Muscle layer of colon (tissue), 2 donors: ENCODE data around the gene RPIA.
"Not testable (repeated sequence)": the region's sequence is repeated elsewhere in the genome, so short reads cannot be mapped to it uniquely, and the experiment has no call there.

Experiments
- H3K27ac ChIP-seq: one replicate; pipeline ENCODE4 v1.7.0; 2013; ENCODE audit warnings: low read depth, mild to moderate bottlenecking, low read length, moderate library complexity
- H3K27me3 ChIP-seq, 2 donors: one replicate each; pipeline ENCODE4 v1.7.0; 2013; ENCODE audit warnings: low read length in 2 of 2, mild to moderate bottlenecking in 2 of 2; ENCODE audit not compliant: insufficient read depth in 2 of 2, control insufficient read depth in 1 of 2
- H3K36me3 ChIP-seq: one replicate; pipeline ENCODE4 v1.7.0; 2013; ENCODE audit warnings: mild to moderate bottlenecking, low read length; ENCODE audit not compliant: insufficient read depth
- H3K4me1 ChIP-seq: one replicate; pipeline ENCODE4 v1.7.0; 2013; ENCODE audit warnings: mild to moderate bottlenecking, low read length; ENCODE audit not compliant: insufficient read depth
- H3K4me3 ChIP-seq, 2 donors: one replicate each; pipeline ENCODE4 v1.7.0; 2013; ENCODE audit warnings: low read length in 2 of 2, low read depth in 1 of 2, mild to moderate bottlenecking in 1 of 2, moderate library complexity in 1 of 2
- H3K9ac ChIP-seq: one replicate; pipeline ENCODE4 v1.7.0; 2013; ENCODE audit warnings: low read length
- H3K9me3 ChIP-seq: one replicate; pipeline ENCODE4 v1.7.0; 2013; ENCODE audit warnings: mild to moderate bottlenecking, low read length
- donor health status: abdominal sarcoma.
- donor health status: Adenocarcinoma of cecum.

RPIA gene

DNA sequence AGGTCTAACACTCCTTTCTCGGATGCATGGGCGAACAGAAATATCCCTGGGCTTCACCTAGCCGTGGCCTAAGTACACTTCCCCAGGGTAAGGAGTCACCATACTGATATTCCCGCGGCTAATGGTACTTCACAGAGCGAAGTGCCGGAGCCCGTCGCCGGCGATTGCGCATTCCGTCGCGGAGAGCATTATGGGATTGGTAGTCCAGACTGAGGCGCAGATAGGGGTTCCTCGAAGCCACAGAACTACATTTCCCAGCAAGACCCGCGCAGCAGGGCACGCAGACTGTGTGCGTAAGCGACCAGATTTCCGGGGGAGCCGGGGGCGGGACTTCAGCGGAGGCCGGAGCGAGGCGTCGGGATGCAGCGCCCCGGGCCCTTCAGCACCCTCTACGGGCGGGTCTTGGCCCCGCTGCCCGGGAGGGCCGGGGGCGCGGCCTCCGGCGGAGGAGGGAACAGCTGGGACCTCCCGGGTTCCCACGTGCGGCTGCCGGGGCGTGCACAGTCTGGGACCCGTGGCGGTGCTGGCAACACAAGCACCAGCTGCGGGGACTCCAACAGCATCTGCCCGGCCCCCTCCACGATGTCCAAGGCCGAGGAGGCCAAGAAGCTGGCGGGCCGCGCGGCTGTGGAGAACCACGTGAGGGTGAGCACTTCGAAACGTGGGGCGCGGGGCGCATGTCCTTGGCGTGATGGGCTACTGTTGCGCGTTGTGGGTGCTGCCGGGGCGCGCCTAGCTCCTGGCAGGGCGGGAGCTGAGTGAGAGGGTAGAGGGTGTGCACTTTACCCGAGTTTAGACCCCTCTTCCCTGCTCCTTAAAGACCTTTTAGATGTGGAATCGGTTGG, at the start of gene RPIA:
Gene RPIA (plus strand): TSS at position 335 of the 845 bp plus-strand sequence. CDS start 26 bp downstream, at position 361.
- H3K36me3 ChIP-seq, result no peaks in the 10 kb centered on the region
- peak within 1 kb of the TSS; percentile 78 for H3K9ac ChIP-seq
- H3K4me1 ChIP-seq, result peaks cover 19% of the 10 kb centered on the region
- no peaks in the 10 kb centered on the region for H3K27me3 ChIP-seq
- H3K4me3 ChIP-seq, result peak within 1 kb of the TSS; percentile 75 to 98
- no peaks in the 10 kb centered on the region for H3K9me3 ChIP-seq
- peak within 1 kb of the TSS; percentile 65 for H3K27ac ChIP-seq

DNA sequence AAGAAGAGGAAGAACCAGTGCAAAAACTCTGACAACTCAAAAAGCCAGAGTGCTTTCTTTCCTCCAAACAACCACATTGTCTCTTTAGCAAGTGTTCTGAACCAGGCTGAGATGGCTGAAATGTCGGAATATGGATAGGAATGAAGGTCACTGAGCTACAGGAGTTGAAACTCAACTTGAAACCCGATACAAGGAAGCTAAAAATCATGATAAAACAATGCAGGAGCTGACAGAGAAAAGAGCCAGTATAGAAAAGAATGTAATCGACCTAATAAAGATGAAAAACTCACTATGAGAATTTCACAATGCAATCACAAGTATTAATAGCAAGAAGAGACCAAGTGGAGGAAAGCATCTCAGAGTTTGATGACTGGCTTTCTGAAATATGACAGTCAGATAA, 49.2 kb upstream of the RPIA start:
- Histone ChIP-seq H3K4me1 (no peaks in the 10 kb centered on the region), H3K9ac (no peak overlapping the region), H3K36me3 (no peaks in the 10 kb centered on the region), H3K27ac (no peak overlapping the region), H3K4me3 (no peak overlapping the region), H3K9me3 (no peaks in the 10 kb centered on the region), H3K27me3 (no peaks in the 10 kb centered on the region)

- not testable (repeated sequence) for H3K27me3 ChIP-seq, H3K27ac ChIP-seq, H3K9me3 ChIP-seq, H3K36me3 ChIP-seq, H3K4me3 ChIP-seq, H3K4me1 ChIP-seq, H3K9ac ChIP-seq
Observed at GRCh38 chr2:88645291-88645882, 46.1 kb upstream of the RPIA start.

DNA sequence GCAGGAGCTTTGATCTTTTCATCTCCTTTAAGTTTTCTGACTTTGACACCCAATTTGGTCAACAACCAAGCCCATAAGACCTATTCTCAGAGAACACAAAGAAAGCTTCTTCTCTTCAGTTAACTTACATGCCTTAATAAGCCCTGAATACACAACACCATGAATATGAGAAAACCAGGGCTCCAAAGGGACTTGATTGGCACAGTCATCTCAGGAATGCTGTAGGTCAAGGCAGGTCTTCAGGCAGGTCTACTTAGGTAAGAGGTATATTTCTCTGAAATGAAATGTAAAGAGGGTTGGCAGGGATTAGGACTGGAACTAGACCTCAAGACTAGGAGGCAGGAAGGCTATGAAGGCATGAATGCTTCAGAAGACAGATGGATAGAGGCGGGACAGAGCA, 39.8 kb upstream of the RPIA start:
- Histone ChIP-seq H3K9ac (no peak overlapping the region), H3K36me3 (no peaks in the 10 kb centered on the region), H3K9me3 (no peaks in the 10 kb centered on the region), H3K4me3 (no peak overlapping the region), H3K27ac (no peak overlapping the region), H3K4me1 (no peaks in the 10 kb centered on the region), H3K27me3 (no peaks in the 10 kb centered on the region)

GRCh38 chr2:88654714-88655113, 36.8 kb upstream of the RPIA start:
- no peak overlapping the region for H3K27ac ChIP-seq
- H3K4me1 ChIP-seq, result peaks cover 4% of the 10 kb centered on the region
- H3K9ac ChIP-seq, result no peak overlapping the region
- no peaks in the 10 kb centered on the region for H3K9me3 ChIP-seq
- no peak overlapping the region for H3K4me3 ChIP-seq
- H3K27me3 ChIP-seq, result no peaks in the 10 kb centered on the region
- no peaks in the 10 kb centered on the region for H3K36me3 ChIP-seq

GRCh38 chr2:88656690-88657089, 34.8 kb upstream of the RPIA start:
- Histone ChIP-seq H3K27ac (no peak overlapping the region), H3K4me3 (no peak overlapping the region), H3K36me3 (no peaks in the 10 kb centered on the region), H3K9me3 (no peaks in the 10 kb centered on the region), H3K4me1 (peaks cover 4% of the 10 kb centered on the region), H3K27me3 (no peaks in the 10 kb centered on the region), H3K9ac (no peak overlapping the region)

GRCh38 chr2:88657131-88657530, 34.3 kb upstream of the RPIA start:
- Histone ChIP-seq H3K4me3 (no peak overlapping the region), H3K27me3 (no peaks in the 10 kb centered on the region), H3K9me3 (no peaks in the 10 kb centered on the region), H3K36me3 (no peaks in the 10 kb centered on the region), H3K9ac (no peak overlapping the region), H3K4me1 (peaks cover 4% of the 10 kb centered on the region), H3K27ac (no peak overlapping the region)

GRCh38 chr2:88658326-88658725, 33.1 kb upstream of the RPIA start:
- H3K27ac ChIP-seq, result no peak overlapping the region
- no peak overlapping the region for H3K9ac ChIP-seq
- H3K4me3 ChIP-seq, result no peak overlapping the region
- no peaks in the 10 kb centered on the region for H3K27me3 ChIP-seq
- H3K9me3 ChIP-seq, result no peaks in the 10 kb centered on the region
- no peaks in the 10 kb centered on the region for H3K36me3 ChIP-seq
- H3K4me1 ChIP-seq, result peaks cover 4% of the 10 kb centered on the region

- Histone ChIP-seq H3K9me3 (no peaks in the 10 kb centered on the region), H3K27ac (no peak overlapping the region), H3K36me3 (no peaks in the 10 kb centered on the region), H3K4me3 (peak overlapping the region in 1 of 2 donors; percentile 16), H3K4me1 (peaks cover 4% of the 10 kb centered on the region), H3K27me3 (no peaks in the 10 kb centered on the region), H3K9ac (no peak overlapping the region)
Observed at GRCh38 chr2:88658881-88659537, 32.5 kb upstream of the RPIA start.

- Histone ChIP-seq H3K4me3 (peak overlapping the region in 1 of 2 donors; percentile 16), H3K27me3 (no peaks in the 10 kb centered on the region), H3K36me3 (no peaks in the 10 kb centered on the region), H3K9ac (no peak overlapping the region), H3K27ac (no peak overlapping the region), H3K9me3 (no peaks in the 10 kb centered on the region), H3K4me1 (peaks cover 4% of the 10 kb centered on the region)
Observed at GRCh38 chr2:88659538-88659915, 31.9 kb upstream of the RPIA start.

- H3K27me3 ChIP-seq, result no peaks in the 10 kb centered on the region
- no peak overlapping the region for H3K4me3 ChIP-seq
- no peak overlapping the region for H3K27ac ChIP-seq
- peaks cover 4% of the 10 kb centered on the region for H3K4me1 ChIP-seq
- no peak overlapping the region for H3K9ac ChIP-seq
- H3K36me3 ChIP-seq, result no peaks in the 10 kb centered on the region
- H3K9me3 ChIP-seq, result no peaks in the 10 kb centered on the region
Observed at GRCh38 chr2:88660622-88661021, 30.9 kb upstream of the RPIA start.
